ENCODE data around the gene MTERF4. TPM values are rescaled to one million over a fixed set of nuclear protein-coding genes. Genes with fewer than 3 reads are reported as not detected.
"Not testable (repeated sequence)": the region's sequence is repeated elsewhere in the genome, so short reads cannot be mapped to it uniquely, and the experiment has no call there.

The MTERF4 gene
- total RNA-seq, 1 experiment from 2014 or later: 13.6 TPM

DNA sequence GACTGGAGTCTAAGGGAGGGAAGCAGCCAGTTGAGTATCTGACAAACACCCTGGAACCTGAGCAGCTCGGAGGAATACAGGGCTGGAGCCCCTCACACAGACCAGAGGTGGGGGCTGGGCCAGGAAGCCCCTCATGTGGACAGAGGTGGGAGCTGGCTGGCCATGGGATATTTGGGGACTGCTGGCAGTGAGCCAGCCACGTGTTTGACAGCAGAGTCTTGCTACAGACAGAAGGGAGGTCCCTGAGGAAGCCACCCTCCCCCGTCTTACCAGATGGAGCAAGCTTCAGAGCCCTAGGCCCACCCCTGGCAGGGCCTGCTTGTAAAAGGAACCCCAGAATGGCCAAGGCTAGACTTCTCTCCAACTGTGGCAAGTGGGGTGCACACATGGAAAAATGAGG is 3.6 kb upstream of the MTERF4 start:
- Histone ChIP-seq H3K9me3 (ENCODE audit: low read length) (no peaks in the 10 kb centered on the region), H3K4me2 (ENCODE audit: low read length) (no peak overlapping the region), H3F3A (ENCODE audit: low read length, unreplicated experiment) (no peaks in the 10 kb centered on the region), H3K4me3 (ENCODE audit: low read length) (no peak overlapping the region), H3K27me3 (ENCODE audit: low read length) (no peaks in the 10 kb centered on the region), H3K4me1 (ENCODE audit: insufficient read depth, low read length) (no peaks in the 10 kb centered on the region), H4K20me1 (ENCODE audit: low read length) (no peaks in the 10 kb centered on the region), H3K27ac (ENCODE audit: low read length) (no peak overlapping the region), H3K9me2 (replicated peaks; ENCODE audit: low read length) (no peaks in the 10 kb centered on the region), H3K9ac (ENCODE audit: low read length) (no peak overlapping the region), H3K36me3 (ENCODE audit: low read depth, low read length) (no peaks in the 10 kb centered on the region), H3K79me2 (ENCODE audit: low read length) (peaks cover 11% of the 10 kb centered on the region), H2AFZ (ENCODE audit: low read length) (no peak overlapping the region)
- intact Hi-C loops (cut with micrococcal nuclease): no loop called here
- POLR2A ChIA-PET (ENCODE audit: unreplicated experiment): no interaction called here
- DNase-seq (no peak), ATAC-seq (no peak)
- no TSS peak for BruUV-seq (replicated peaks)
- CTCF ChIA-PET: no interaction called here
- TF ChIP-seq EZH2 (IDR thresholded peaks at IDR 0.05; ENCODE audit: low read length, unreplicated experiment): no peak
- no peak for TF ChIP-seq EZH2phosphoT487 (IDR thresholded peaks at IDR 0.05; ENCODE audit: borderline replicate concordance, low read length)
- TF ChIP-seq, protein P1, sequence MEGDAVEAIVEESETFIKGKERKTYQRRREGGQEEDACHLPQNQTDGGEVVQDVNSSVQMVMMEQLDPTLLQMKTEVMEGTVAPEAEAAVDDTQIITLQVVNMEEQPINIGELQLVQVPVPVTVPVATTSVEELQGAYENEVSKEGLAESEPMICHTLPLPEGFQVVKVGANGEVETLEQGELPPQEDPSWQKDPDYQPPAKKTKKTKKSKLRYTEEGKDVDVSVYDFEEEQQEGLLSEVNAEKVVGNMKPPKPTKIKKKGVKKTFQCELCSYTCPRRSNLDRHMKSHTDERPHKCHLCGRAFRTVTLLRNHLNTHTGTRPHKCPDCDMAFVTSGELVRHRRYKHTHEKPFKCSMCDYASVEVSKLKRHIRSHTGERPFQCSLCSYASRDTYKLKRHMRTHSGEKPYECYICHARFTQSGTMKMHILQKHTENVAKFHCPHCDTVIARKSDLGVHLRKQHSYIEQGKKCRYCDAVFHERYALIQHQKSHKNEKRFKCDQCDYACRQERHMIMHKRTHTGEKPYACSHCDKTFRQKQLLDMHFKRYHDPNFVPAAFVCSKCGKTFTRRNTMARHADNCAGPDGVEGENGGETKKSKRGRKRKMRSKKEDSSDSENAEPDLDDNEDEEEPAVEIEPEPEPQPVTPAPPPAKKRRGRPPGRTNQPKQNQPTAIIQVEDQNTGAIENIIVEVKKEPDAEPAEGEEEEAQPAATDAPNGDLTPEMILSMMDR (conservative IDR thresholded peaks at IDR 0.05; ENCODE audit: low read depth, low read length): no peak

DNA sequence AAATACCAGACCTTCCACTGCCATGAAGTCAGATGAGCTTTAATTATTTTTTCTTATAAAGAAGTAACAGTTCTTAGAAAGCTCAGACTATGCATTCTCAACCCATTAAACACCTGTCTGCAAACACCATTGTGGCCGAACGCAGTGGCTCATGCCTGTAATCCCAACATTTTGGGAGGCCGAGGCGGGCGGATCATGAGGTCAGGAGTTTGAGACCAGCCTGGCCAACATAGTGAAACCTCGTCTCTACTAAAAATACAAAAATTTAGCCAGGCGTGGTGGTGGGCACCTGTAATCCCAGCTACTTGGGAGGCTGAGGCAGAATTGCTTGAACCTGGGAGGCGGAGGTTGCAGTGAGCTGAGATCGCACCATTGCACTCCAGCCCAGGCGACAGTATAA is 2.5 kb upstream of the MTERF4 start:
- H3K4me2 ChIP-seq (ENCODE audit: low read length); H4K20me1 ChIP-seq (ENCODE audit: low read length); ATAC-seq; H3K9me3 ChIP-seq (ENCODE audit: low read length); BruUV-seq (replicated peaks); CTCF ChIA-PET; H3K27me3 ChIP-seq (ENCODE audit: low read length); H3K36me3 ChIP-seq (ENCODE audit: low read depth, low read length); H2AFZ ChIP-seq (ENCODE audit: low read length); H3K9ac ChIP-seq (ENCODE audit: low read length); H3K9me2 ChIP-seq (replicated peaks; ENCODE audit: low read length); H3K4me1 ChIP-seq (ENCODE audit: insufficient read depth, low read length); H3F3A ChIP-seq (ENCODE audit: low read length, unreplicated experiment); H3K27ac ChIP-seq (ENCODE audit: low read length); intact Hi-C loops (cut with micrococcal nuclease); POLR2A ChIA-PET (ENCODE audit: unreplicated experiment); DNase-seq; H3K4me3 ChIP-seq (ENCODE audit: low read length): not testable (repeated sequence)
- peaks cover 13% of the 10 kb centered on the region for H3K79me2 ChIP-seq (ENCODE audit: low read length)

DNA sequence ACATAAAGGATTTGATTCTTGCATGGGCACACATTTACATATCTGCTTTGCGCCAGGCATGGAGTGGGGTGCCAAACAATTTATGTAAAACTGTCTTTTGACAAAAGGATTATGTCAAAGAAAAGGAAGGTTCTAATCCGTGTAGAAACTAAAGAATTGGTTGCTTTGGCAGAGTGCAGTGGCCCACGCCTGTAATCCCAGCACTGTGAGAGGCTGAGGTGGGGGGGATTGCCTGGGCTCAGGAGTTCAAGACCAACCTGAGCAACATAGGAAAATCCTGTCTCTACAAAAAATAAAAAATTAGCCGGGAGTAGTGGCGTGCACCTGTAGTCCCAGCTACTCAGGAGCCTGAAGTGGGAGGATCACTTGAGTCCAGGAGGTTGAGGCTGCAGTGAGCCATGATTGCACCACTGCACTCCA is 1.1 kb upstream of the MTERF4 start:
- H3K4me2 ChIP-seq (ENCODE audit: low read length): peak overlapping the region; percentile 84
- peaks cover 13% of the 10 kb centered on the region for H3K79me2 ChIP-seq (ENCODE audit: low read length)
- no peaks in the 10 kb centered on the region for H3K27me3 ChIP-seq (ENCODE audit: low read length)
- H3K27ac ChIP-seq (ENCODE audit: low read length): no peak overlapping the region
- H3K9me3 ChIP-seq (ENCODE audit: low read length): no peaks in the 10 kb centered on the region
- no peaks in the 10 kb centered on the region for H3K36me3 ChIP-seq (ENCODE audit: low read depth, low read length)
- CTCF ChIA-PET: no interaction called here
- ATAC-seq (no peak), DNase-seq (no peak)
- H3K4me1 ChIP-seq (ENCODE audit: insufficient read depth, low read length): no peaks in the 10 kb centered on the region
- intact Hi-C loops (cut with micrococcal nuclease): no loop called here
- peak overlapping the region; percentile 81; the same call in 1 of the 2 replicates for H3K9ac ChIP-seq (ENCODE audit: low read length)
- H3K4me3 ChIP-seq (ENCODE audit: low read length): peak overlapping the region; percentile 80
- H4K20me1 ChIP-seq (ENCODE audit: low read length): no peaks in the 10 kb centered on the region
- no TSS peak for BruUV-seq (replicated peaks)
- peak overlapping the region; percentile 77; the same call in 1 of the 2 replicates for H2AFZ ChIP-seq (ENCODE audit: low read length)
- no peaks in the 10 kb centered on the region for H3F3A ChIP-seq (ENCODE audit: low read length, unreplicated experiment)
- TF ChIP-seq EZH2phosphoT487 (IDR thresholded peaks at IDR 0.05; ENCODE audit: borderline replicate concordance, low read length) (no peak), EZH2 (IDR thresholded peaks at IDR 0.05; ENCODE audit: low read length, unreplicated experiment) (no peak)
- TF ChIP-seq, protein P1 (conservative IDR thresholded peaks at IDR 0.05; ENCODE audit: low read depth, low read length): no peak
- POLR2A ChIA-PET (ENCODE audit: unreplicated experiment): no interaction called here
- H3K9me2 ChIP-seq (replicated peaks; ENCODE audit: low read length): no peaks in the 10 kb centered on the region

Measured in PC-3 (cell line).